GM18858 (cell line): ENCODE data around the gene ZNF174.

Experiments
- ATAC-seq: cut with Tn5 transposase; IDR thresholded peaks from one replicate; pipeline ENCODE4 v1.9.1; 2021; ENCODE audit not compliant: unreplicated experiment

The ZNF174 gene

DNA sequence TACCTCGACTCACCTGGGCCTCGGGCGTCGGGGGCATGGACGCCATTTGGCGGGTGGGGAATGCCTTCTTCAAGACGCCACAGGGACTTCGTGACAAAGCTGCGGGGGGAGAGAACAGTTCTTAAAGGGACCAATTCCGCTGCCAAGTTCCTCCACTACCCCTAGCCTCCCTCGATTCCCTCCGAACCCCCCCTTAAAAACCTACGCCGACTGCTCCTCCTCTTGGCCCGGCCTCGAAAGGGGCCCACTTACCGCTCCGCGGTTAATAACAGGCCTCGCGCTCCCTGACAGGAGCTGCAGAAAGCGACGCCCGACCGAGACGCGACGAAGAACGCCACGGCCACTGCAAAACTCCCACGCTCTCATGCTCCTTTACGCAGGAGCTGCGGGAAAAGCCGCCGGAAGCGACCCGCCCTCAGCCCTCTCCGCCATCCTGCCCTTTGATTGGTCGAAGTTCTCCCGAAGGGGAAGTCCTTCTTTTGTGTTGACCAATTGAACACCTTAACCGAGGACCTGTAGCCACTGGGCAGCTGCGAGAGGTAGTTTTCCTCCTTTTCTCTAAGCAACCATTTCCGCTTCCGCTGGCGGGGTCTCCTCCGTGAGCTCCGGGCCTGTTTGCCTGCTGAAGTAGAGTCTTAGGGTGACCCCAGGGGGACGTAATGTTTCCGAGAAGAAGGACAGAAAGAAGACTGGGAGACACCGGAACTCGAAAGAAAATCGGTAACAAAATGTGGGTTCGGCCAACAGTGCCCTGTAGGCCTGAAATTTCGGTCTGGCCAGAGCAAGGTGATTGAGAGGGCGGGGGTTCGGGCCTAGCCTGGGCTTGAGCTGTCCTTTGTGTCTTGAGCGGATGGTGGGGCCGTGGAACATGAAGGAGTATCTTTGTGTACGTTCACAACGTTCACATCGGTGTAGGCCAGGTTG is 42.4 kb downstream of the ZNF174 start, which contains the start of the genes NAA60 and ZNF597:
Gene NAA60 (plus strand): TSS at position 573 of the 924 bp plus-strand sequence. CDS start 32,548 bp downstream, outside the sequence.
Gene ZNF597 (minus strand): TSS at position 397 of the 924 bp plus-strand sequence. CDS start 351 bp downstream, at position 46.
- peak; percentile 84 for ATAC-seq

DNA sequence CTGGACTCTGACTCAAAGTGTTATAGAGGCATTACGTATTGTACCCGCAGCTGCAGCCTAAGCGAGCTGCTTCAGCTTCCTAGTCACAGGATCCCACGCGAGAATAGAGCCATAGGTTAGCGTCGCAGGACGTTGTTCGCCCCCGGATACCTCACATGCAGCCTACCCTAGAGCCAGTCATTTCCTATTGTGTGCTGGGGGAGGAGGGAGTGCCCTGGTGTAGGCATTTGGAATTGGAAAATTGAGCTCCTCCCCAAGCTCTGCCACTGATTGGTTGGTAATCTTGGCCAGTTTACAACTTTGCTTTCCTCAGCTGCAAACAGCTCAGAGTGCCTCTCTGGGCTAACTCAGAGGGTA is 43.0 kb downstream of the ZNF174 start:
- no peak for ATAC-seq

DNA sequence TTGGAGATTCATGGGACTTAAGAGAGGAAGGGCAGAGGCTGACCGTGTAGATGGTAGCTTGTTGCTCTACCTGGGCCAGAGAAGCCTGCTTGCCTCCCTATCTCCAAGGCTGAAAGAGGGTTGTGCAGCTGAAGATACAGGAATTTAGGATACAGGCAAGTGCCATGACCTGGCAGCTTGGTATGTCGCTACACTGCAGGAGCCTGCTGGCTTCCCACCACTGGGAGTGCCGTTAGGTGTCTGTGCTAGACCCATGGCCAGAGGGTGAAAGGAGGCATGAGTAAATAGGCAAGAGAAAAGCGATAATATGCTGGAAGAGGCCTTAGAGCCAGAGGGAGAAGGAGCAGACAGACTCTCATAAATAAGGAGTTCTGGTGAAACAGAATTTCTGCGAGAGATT is 53.1 kb downstream of the ZNF174 start:
- ATAC-seq, result no peak

GRCh38 chr16:3454631-3455147 is 53.7 kb downstream of the ZNF174 start:
- ATAC-seq, result no peak

GRCh38 chr16:3457434-3458252 is 56.6 kb downstream of the ZNF174 start:
- peak; percentile 61 for ATAC-seq

DNA sequence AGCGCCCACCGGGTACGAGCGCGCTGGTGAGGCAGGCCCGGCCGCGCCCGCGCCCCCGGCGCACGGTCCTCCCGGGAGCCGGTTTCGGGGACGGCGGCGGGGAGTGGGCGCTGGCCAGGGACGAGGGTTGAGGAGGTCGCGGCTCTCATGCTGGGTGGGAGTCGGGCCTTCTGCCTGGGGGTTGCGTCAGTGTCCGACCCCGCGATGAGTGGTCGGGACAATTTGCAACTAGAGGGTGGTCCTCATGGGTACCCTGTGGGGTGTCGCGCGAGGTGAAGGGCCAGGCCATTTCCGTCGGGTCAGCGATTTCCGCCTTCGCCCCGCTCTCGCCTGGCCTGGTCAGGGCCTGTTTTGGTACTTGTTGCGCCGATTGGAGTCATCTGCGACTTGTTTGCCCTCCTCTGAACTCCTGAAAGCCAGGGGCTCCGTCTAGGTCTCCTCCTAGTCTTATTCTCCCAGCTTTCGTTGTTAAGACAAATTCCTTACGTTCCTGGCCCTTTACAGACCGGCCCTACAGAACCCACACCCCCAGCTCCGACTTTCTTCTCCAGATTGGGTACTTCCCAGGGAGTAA is 57.4 kb downstream of the ZNF174 start:
- no peak for ATAC-seq

- no peak for ATAC-seq
Observed at GRCh38 chr16:3458852-3459361, 57.9 kb downstream of the ZNF174 start.
